CD4-positive, alpha-beta T cell (primary cell): ENCODE measurements around the gene EEPD1. TPM values are rescaled to one million over a fixed set of nuclear protein-coding genes. Genes with fewer than 3 reads are reported as not detected.

ENCODE experiments used
- ATAC-seq: fragments of 200-7000 bp; cut with Tn5 transposase; one replicate; pipeline ENCODE4 v1.10.0; 2022; ENCODE audit warnings: mild to moderate bottlenecking; ENCODE audit not compliant: poor library complexity
- CTCF ChIA-PET: fragments of 350-600 bp; sonication (Branson Sonifier 250); formaldehyde crosslinking; loops from one replicate; lab custom pipeline; 2021; ENCODE audit warnings: antibody characterized with exemption, inconsistent platforms; lab: Charles Lee
- POLR2A ChIA-PET: fragments of 350-600 bp; sonication (Branson Sonifier 250); formaldehyde crosslinking; loops from one replicate; lab custom pipeline; 2021; ENCODE audit warnings: antibody characterized with exemption, inconsistent platforms; lab: Charles Lee
- DNase-seq, 14 experiments: peaks; one replicate each; pipeline ENCODE4 v3.0.0-alpha.2; 2013 to 2020; ENCODE audit warnings: mixed read lengths in 2 of 14
- H3K27ac ChIP-seq, 2 donors: one replicate each; pipeline versions ENCODE4 v1.5.1 to v1.7.0; 2013; ENCODE audit warnings: low read length in 2 of 2, low read depth in 1 of 2, mild to moderate bottlenecking in 1 of 2
- H3K27me3 ChIP-seq, 2 experiments: 1 replicate in 1 of 2; 2 replicates in 1 of 2; pipeline versions ENCODE4 v1.6.1 to v1.7.0; 2013; ENCODE audit warnings: low read length in 2 of 2, control low read depth in 1 of 2, mild to moderate bottlenecking in 1 of 2, moderate library complexity in 1 of 2; ENCODE audit not compliant: insufficient read depth in 2 of 2, control insufficient read depth in 1 of 2
- H3K36me3 ChIP-seq: one replicate; pipeline ENCODE4 v1.6.1; 2013; ENCODE audit warnings: low read length, control low read depth; ENCODE audit not compliant: insufficient read depth
- H3K4me1 ChIP-seq: one replicate; pipeline ENCODE4 v1.6.1; 2013; ENCODE audit warnings: low read length, control low read depth; ENCODE audit not compliant: insufficient read depth
- H3K4me3 ChIP-seq: one replicate; pipeline ENCODE4 v1.5.1; 2013; ENCODE audit warnings: mild to moderate bottlenecking, low read length, moderate library complexity
- H3K9me3 ChIP-seq, 2 experiments: 1 replicate in 1 of 2; 2 replicates in 1 of 2; pipeline versions ENCODE4 v1.6.1 to v1.7.0; 2013; ENCODE audit warnings: low read length in 2 of 2, mild to moderate bottlenecking in 2 of 2, control low read depth in 1 of 2, moderate library complexity in 1 of 2; ENCODE audit not compliant: control insufficient read depth in 1 of 2, insufficient read depth in 1 of 2
- H3K27ac Mint-ChIP-seq: one replicate; pipeline ENCODE4 v1.8.0; 2020; ENCODE audit warnings: mixed read lengths
- H3K27me3 Mint-ChIP-seq: one replicate; pipeline ENCODE4 v1.8.0; 2021; ENCODE audit warnings: mixed read lengths
- H3K36me3 Mint-ChIP-seq: one replicate; pipeline ENCODE4 v1.8.0; 2021; ENCODE audit warnings: low read depth, mixed read lengths
- H3K4me1 Mint-ChIP-seq: one replicate; pipeline ENCODE4 v1.8.0; 2021; ENCODE audit warnings: low read depth, mixed read lengths
- H3K4me3 Mint-ChIP-seq: one replicate; pipeline ENCODE4 v1.8.0; 2020; ENCODE audit warnings: mild to moderate bottlenecking, mixed read lengths
- H3K9me3 Mint-ChIP-seq: one replicate; pipeline ENCODE4 v1.8.0; 2020; ENCODE audit warnings: mixed read lengths
- CTCF ChIP-seq: fragments of 200-600 bp; IDR thresholded peaks from one replicate; pipeline ENCODE4 v1.8.0; 2022; ENCODE audit warnings: antibody characterized with exemption, mild to moderate bottlenecking
- intact Hi-C, 2 experiments: fragments of 100-400 bp; cut with DNase I in 1 of 2; cut with micrococcal nuclease in 1 of 2; formaldehyde crosslinking; loops; one replicate each; pipeline versions ENCODE4 v1.15.1 to v1.9.0; 2023 to 2025; cut with DNase I, micrococcal nuclease
- total RNA-seq, 174 experiments: library from RNA in 2 of 174; stranded (reverse) in 2 of 174; gene quantifications; one replicate each; pipeline ENCODE4 v1.2.3 and lab custom pipeline; 2021 to 2026

Gene EEPD1
- total RNA-seq, 2 experiments from 2014 or later = 4.4 to 4.6 TPM

DNA sequence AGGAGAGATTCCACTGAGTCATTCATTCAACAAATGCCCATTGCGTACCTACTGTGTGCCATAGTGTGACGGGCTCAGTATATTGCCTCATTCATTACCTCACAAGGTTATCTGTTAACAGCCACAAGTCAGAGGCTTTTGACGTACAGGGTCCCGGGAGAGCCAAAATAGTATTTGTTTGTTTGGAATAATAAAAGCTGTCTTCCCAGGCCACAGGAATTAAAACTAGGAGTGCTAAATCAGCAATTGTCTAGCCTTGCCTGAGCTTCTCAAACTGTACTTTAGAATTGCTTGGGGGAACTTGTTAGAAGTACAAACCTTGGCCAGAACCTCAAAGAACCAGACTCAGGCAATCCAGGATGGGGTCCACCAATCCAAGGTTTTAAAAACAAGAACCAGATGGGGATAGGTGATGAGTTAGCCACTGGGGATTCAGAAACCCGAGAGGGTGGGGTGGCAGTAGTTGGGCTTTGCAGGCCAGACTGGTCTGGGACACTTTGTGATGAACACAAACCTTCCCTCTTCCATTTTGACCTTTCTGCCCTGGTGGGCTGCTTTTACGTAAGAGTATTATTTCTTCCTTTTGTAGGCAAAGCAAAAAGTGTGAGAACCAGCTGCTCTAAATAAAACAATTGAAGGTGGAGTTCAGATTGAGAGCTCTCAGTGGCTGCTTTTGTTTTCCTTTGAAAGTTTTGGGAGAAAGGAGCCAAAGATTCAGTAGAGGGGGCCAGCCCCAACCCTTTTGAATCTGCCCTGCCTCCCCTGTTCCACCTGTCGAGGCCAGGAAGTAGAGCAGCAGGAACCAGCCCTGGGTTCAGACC, 123.6 kb downstream of the EEPD1 start:
- Histone ChIP-seq H3K9me3 (no peaks in the 10 kb centered on the region), H3K27ac (no peak overlapping the region), H3K36me3 (no peaks in the 10 kb centered on the region), H3K4me3 (no peak overlapping the region), H3K4me1 (peaks cover 37% of the 10 kb centered on the region), H3K27me3 (no peaks in the 10 kb centered on the region)
- H3K4me3 Mint-ChIP-seq = no peak overlapping the region
- H3K36me3 Mint-ChIP-seq = no peaks in the 10 kb centered on the region
- peaks cover 40% of the 10 kb centered on the region for H3K4me1 Mint-ChIP-seq
- no peak for DNase-seq
- intact Hi-C loops = loop anchor here in 1 of 2 experiments (5.0 kb wide), 1 partner anchor 64 kb away; no protein-coding TSS in a partner anchor
- no peak for ATAC-seq
- H3K27ac Mint-ChIP-seq = no peak overlapping the region
- no peaks in the 10 kb centered on the region for H3K9me3 Mint-ChIP-seq
- TF ChIP-seq CTCF = no peak
- CTCF ChIA-PET = no interaction called here
- POLR2A ChIA-PET = interaction anchor here (1.4 to 2.7 kb wide), 2 partner anchors 8 to 10 kb away, joined by 4 to 5 read pairs; no protein-coding TSS in a partner anchor
- no peaks in the 10 kb centered on the region for H3K27me3 Mint-ChIP-seq

DNA sequence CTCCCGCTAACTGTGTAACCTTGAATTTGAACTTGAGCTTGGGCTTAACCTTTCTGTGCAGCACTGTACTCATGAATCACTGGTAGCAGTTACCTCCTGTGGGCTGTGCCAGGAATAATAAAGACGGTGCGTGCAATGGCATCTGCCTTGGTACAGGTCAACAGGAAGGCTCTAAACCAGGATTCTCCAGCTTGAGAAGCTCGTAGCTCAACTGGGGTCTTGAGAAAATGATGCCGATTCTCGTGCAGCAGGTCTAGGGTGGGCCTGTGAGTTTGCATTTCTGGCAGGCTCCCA, 124.1 kb downstream of the EEPD1 start:
- ChIA-PET CTCF (no interaction called here), POLR2A (no interaction called here)
- Mint-ChIP-seq H3K9me3 (no peaks in the 10 kb centered on the region), H3K27me3 (no peaks in the 10 kb centered on the region), H3K36me3 (no peaks in the 10 kb centered on the region), H3K27ac (no peak overlapping the region), H3K4me3 (no peak overlapping the region), H3K4me1 (peaks cover 40% of the 10 kb centered on the region)
- ATAC-seq (no peak), DNase-seq (no peak)
- no peak overlapping the region for H3K27ac ChIP-seq
- TF ChIP-seq CTCF = no peak
- H3K27me3 ChIP-seq = no peaks in the 10 kb centered on the region
- H3K4me1 ChIP-seq = peaks cover 37% of the 10 kb centered on the region
- no peaks in the 10 kb centered on the region for H3K9me3 ChIP-seq
- H3K4me3 ChIP-seq = no peak overlapping the region
- H3K36me3 ChIP-seq = no peaks in the 10 kb centered on the region
- intact Hi-C loops = loop anchor here in 1 of 2 experiments (5.0 kb wide), 1 partner anchor 65 kb away; no protein-coding TSS in a partner anchor

- H3K27me3 ChIP-seq = no peaks in the 10 kb centered on the region
- peaks cover 41% of the 10 kb centered on the region for H3K4me1 ChIP-seq
- H3K36me3 ChIP-seq = no peaks in the 10 kb centered on the region
- H3K9me3 Mint-ChIP-seq = no peaks in the 10 kb centered on the region
- ATAC-seq = no peak
- H3K27ac ChIP-seq = no peak overlapping the region
- ChIA-PET CTCF (no interaction called here), POLR2A (interaction anchor here (0.6 kb wide), 1 partner anchor 476 kb away, joined by 4 read pairs; no protein-coding TSS in a partner anchor)
- TF ChIP-seq CTCF = no peak
- no peak overlapping the region for H3K4me3 ChIP-seq
- intact Hi-C loops = loop anchor here in 1 of 2 experiments (5.0 kb wide), 1 partner anchor 66 kb away; no protein-coding TSS in a partner anchor
- no peak overlapping the region for H3K27ac Mint-ChIP-seq
- no peak for DNase-seq
- no peaks in the 10 kb centered on the region for H3K27me3 Mint-ChIP-seq
- H3K9me3 ChIP-seq = no peaks in the 10 kb centered on the region
- H3K4me3 Mint-ChIP-seq = no peak overlapping the region
- H3K36me3 Mint-ChIP-seq = no peaks in the 10 kb centered on the region
- peaks cover 44% of the 10 kb centered on the region for H3K4me1 Mint-ChIP-seq
Observed at GRCh38 chr7:36278069-36278619, 125.1 kb downstream of the EEPD1 start.
